ENCODE results near the gene QSOX2.

- TF ChIP-seq POLR2A (IDR thresholded peaks at IDR 0.05) (no peak), CTCF (IDR thresholded peaks at IDR 0.05) (no peak)
Observed at GRCh38 chr9:136241542-136241941, 4.1 kb downstream of the QSOX2 start.
